Retinal pigment epithelial cell (primary cell): ENCODE results near the gene CCT6B.
"Not testable (repeated sequence)": the region's sequence is repeated elsewhere in the genome, so short reads cannot be mapped to it uniquely, and the experiment has no call there.

Source experiments
- DNase-seq: peaks from one replicate; pipeline ENCODE4 v3.0.0-alpha.2; 2010; ENCODE audit warnings: low read depth
- H3K4me3 ChIP-seq: 2 replicates; pipeline ENCODE4 v1.5.1; 2011; ENCODE audit warnings: mild to moderate bottlenecking, low read length, control low read depth, moderate library complexity
- CTCF ChIP-seq: conservative IDR thresholded peaks from 2 replicates; pipeline ENCODE4 v1.5.1; 2011; ENCODE audit warnings: low read depth, low read length, control low read depth, inconsistent platforms

The CCT6B gene

GRCh38 chr17:35001549-35001948, 40.3 kb upstream of the CCT6B start:
- TF ChIP-seq CTCF, result no peak
- no peak overlapping the region for H3K4me3 ChIP-seq
- DNase-seq, result no peak

GRCh38 chr17:35000965-35001364, 39.7 kb upstream of the CCT6B start:
- DNase-seq, H3K4me3 ChIP-seq: not testable (repeated sequence)

DNA sequence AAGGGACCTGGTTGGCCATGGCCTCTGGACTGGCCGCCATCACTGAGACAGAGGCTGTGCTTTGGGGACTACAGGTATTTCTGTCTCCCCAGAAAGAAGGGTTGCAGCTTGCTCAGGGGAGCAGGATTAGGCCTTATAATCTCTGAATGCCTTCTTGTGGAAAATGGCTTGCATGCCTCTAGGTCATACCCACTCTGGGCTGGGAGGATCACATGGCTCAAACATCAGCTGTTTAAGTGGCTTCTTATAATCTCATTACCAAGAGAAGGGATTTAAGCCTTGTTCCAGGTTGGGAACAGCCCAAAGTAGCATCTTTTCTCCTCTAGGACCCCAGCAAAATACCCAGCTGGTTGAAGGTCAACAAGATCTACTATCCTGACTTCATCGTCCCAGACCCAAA, 38.2 kb upstream of the CCT6B start:
- DNase-seq, result no peak
- TF ChIP-seq CTCF, result no peak
- no peak overlapping the region for H3K4me3 ChIP-seq

DNA sequence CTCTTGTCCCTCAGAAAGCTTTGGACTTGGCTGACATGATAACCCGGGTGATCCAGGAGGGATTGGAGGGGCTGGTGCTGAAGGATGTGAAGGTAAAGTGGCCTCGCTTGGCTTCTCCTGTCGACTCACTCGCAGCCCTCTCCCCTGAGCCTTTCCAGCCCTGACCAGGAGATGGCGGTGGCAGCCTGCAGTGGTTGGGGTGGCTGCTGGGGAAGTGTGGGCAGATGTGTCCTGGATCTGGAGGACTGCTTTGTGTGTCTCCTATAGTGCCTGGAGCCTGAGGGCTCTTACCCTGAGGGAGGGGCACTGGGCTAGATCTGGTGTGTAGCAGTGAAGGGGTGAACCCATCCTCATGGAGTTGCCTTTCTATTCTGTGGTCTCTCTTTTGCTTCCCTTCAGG, 36.9 kb upstream of the CCT6B start:
- peak; percentile 93 for TF ChIP-seq CTCF
- no peak overlapping the region for H3K4me3 ChIP-seq
- DNase-seq, result no peak

- no peak for TF ChIP-seq CTCF
- peak; percentile 67 for DNase-seq
- no peak overlapping the region for H3K4me3 ChIP-seq
These were observed 36.1 kb upstream of the CCT6B start for GRCh38 chr17:34997355-34997862.

- no peak for TF ChIP-seq CTCF
- DNase-seq, result no peak
- H3K4me3 ChIP-seq, result no peak overlapping the region
These were observed 35.4 kb upstream of the CCT6B start for GRCh38 chr17:34996422-34997285.

- no peak for DNase-seq
- H3K4me3 ChIP-seq, result no peak overlapping the region
- TF ChIP-seq CTCF, result no peak
These were observed 31.8 kb upstream of the CCT6B start for GRCh38 chr17:34993031-34993430.
